SW 1271 (cell line): ENCODE measurements around the gene PGF.

Experiments used
- DNase-seq, 2 experiments: peaks; one replicate each; lab custom pipeline; 2025; lab: John Stamatoyannopoulos, UW

Gene PGF

DNA sequence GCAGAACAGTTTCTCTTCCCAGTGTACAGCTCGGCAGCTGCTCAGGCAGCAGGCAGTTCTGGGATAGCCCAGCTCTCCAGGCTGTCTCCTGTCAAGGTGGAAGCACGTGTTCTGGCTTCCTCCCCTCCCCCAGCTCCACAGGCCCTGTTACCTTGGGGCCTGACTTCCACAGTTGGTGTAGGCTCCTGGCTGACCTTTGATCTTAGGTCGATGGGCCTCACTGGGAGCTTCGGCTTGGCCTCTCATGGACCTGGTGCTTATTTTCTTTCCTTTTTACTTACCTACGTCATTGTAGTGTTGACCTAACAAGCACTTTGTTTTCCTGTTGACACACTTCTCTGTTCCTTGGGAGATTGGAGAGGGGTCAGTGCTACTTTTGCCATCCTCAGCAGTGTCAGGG, 56.7 kb downstream of the PGF start:
- no peak for DNase-seq

DNA sequence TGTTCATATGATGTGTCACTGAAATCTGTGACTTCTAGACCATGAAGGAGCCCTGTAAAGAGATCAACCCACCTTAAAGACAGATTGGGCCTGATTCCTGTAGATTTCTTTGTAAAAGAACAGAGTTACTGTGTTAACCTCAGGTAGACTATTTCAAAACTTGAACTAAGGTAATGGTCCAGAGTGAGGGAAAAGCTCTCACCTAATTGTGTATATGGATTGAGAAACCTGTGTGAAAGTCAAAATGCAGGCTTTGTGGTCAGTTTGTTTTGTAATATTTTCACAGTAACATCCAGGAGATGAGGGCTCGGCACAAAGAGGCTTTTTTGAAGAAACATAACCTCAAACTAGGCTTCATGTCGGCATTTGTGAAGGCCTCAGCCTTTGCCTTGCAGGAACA, 57.3 kb downstream of the PGF start:
- DNase-seq: no peak

DNA sequence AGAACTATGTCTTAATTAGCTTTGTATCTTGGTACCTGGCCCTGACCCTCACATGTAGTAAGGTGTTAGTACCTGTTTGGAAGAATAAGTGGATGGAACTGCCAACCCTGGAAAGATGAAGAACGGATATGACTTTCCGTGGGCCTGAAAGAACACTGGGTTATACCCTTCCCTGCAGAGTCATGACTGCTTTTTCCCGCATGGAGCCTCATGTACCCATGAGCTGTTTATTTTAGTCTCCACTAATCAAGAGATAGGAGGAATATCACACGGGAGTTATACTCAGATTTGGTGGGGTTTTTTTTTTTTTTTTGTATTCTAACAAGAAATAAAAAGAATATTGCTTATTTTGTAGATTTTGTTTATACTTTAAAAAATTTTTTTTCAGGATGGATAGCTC, 57.8 kb downstream of the PGF start:
- DNase-seq: no peak

DNA sequence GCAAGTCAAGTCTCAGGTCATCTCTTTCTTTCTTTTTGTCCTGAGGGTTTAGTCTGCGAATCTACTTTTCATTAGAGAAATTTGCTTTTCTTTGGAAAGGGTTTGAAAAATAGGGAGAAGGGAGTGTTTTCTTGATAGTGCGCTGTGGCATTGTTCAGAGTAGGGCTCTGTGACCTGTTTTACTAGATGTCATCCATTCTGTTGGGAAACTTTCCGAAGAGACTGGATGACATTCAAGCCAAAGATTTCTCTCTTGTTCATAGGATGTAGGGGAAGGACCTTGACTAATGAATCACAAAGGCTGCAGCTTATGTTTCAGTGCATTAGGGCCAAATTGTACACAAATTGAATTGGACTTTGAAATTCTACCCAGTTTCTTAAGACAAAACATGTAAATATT, 59.0 kb downstream of the PGF start:
- DNase-seq: no peak

DNA sequence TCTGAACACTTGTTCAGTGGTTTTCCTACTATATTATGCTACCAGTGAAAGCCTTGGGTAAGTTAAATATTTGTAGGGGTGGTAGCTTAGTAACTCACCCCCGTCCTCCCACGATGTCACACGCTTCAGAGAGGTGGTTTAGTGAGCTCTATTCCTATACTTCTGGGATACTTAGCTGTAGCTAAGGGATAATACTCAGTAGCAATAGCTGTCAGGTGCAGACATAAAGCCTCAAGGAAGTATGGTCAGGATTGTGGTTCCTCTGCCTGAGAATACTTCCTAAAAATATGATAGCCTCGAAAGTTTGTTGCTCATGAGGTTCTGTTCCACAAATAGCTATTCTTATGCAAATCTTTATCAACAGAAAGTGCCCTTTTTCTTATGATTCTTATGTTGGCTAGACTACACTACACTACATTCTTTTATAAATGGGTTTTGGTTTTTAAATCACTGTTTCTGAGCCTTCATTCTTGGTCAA, 61.7 kb downstream of the PGF start:
- DNase-seq: no peak

DNA sequence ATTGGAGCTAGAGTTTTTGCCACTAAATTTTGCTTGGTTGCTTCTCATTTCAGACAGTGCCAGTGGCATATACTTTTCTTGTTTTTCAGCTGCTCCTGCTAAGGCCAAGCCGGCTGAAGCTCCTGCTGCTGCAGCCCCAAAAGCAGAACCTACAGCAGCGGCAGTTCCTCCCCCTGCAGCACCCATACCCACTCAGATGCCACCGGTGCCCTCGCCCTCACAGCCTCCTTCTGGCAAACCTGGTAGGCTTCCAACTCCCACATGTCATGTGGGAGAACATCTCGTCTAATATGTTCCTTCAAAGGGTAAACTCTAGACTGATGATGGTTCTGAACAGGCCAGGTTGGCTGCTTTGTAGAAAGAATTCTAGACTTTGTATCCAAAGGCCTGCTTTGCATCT, 62.7 kb downstream of the PGF start:
- no peak for DNase-seq

DNA sequence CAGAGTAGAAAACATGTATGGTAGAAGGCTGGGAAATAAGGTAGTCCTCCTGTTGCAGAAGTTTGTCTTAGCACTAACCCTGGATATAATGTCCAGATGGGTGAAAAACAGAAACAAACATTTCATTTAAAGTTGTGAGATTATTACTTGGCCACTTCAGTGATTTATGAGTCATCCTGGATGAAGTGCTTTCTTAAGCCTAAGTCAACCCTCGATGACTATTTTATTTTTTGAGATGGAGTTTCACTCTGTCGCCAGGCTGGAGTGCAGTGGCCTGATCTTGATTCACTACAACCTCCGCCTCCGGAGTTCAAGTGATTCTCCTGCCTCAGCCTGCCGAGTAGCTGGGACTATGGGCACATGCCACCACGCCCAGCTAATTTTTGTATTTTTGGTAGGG, 63.5 kb downstream of the PGF start:
- no peak for DNase-seq
